T-cell (primary cell): Measurements from ENCODE around the gene TMEM80. TPM values are rescaled to one million over a fixed set of nuclear protein-coding genes. Genes with fewer than 3 reads are reported as not detected.

ENCODE experiments used
- ATAC-seq, 4 experiments: fragments of 200-7000 bp in 3 of 4; fragments of 150-1000 bp in 1 of 4; cut with Tn5 transposase; replicated peaks in 1 of 4; 1 replicate in 3 of 4; 2 replicates in 1 of 4; pipeline ENCODE4 v1.10.0; 2021; ENCODE audit warnings: moderate library complexity in 3 of 4, mild to moderate bottlenecking in 2 of 4, moderate number of reproducible peaks in 1 of 4
- CTCF ChIA-PET, 2 donors: fragments of 300-600 bp; sonication (Branson Sonifier 250); formaldehyde crosslinking; loops; one replicate each; lab custom pipeline; 2022; ENCODE audit warnings: antibody characterized with exemption in 2 of 2; lab: Charles Lee
- POLR2A ChIA-PET, 2 donors: fragments of 300-600 bp; sonication (Branson Sonifier 250); formaldehyde crosslinking; loops; one replicate each; lab custom pipeline; 2022; ENCODE audit warnings: antibody characterized with exemption in 2 of 2; lab: Charles Lee
- DNase-seq, 35 experiments: peaks; one replicate each; pipeline versions ENCODE4 v3.0.0 to v3.0.0-alpha.2; 2013 to 2023
- H3K27ac ChIP-seq: one replicate; pipeline ENCODE4 v1.5.1; 2013; ENCODE audit warnings: low read length
- H3K27me3 ChIP-seq, 2 experiments: replicated peaks in 1 of 2; 1 replicate in 1 of 2; 2 replicates in 1 of 2; pipeline versions ENCODE4 v1.6.1 to v1.7.0; 2013; ENCODE audit warnings: low read length in 1 of 2, mixed read lengths in 1 of 2; ENCODE audit not compliant: control insufficient read depth in 2 of 2, insufficient read depth in 2 of 2; ENCODE audit errors: extremely low read depth in 1 of 2
- H3K36me3 ChIP-seq, 2 donors: 1 replicate in 1 of 2; 2 replicates in 1 of 2; pipeline versions ENCODE4 v1.6.1 to v1.7.0; 2013; ENCODE audit warnings: low read length in 1 of 2; ENCODE audit not compliant: control insufficient read depth in 2 of 2, insufficient read depth in 1 of 2; ENCODE audit errors: extremely low read depth in 1 of 2
- H3K4me1 ChIP-seq, 2 experiments: 1 replicate in 1 of 2; 2 replicates in 1 of 2; pipeline versions ENCODE4 v1.6.1 to v1.7.0; 2013; ENCODE audit warnings: low read length in 2 of 2, mixed read lengths in 1 of 2; ENCODE audit not compliant: insufficient read depth in 2 of 2, control insufficient read depth in 1 of 2; ENCODE audit errors: extremely low read depth in 1 of 2
- H3K4me3 ChIP-seq, 2 donors: 1 replicate in 1 of 2; 2 replicates in 1 of 2; pipeline versions ENCODE4 v1.5.1 to v1.7.0; 2013; ENCODE audit warnings: mild to moderate bottlenecking in 2 of 2, low read length in 1 of 2, moderate library complexity in 1 of 2; ENCODE audit not compliant: control insufficient read depth in 1 of 2; ENCODE audit errors: extremely low read depth in 1 of 2
- H3K9me3 ChIP-seq: 2 replicates; pipeline ENCODE4 v1.7.0; 2013
- H3K27ac Mint-ChIP-seq, 2 donors: one replicate each; pipeline ENCODE4 v1.8.0; 2020 to 2021; ENCODE audit warnings: mild to moderate bottlenecking in 2 of 2, mixed read lengths in 2 of 2
- H3K27me3 Mint-ChIP-seq, 2 donors: one replicate each; pipeline ENCODE4 v1.8.0; 2021 to 2022; ENCODE audit warnings: mixed read lengths in 2 of 2
- H3K36me3 Mint-ChIP-seq: one replicate; pipeline ENCODE4 v1.8.0; 2021; ENCODE audit warnings: mixed read lengths
- H3K4me1 Mint-ChIP-seq, 3 donors: one replicate each; pipeline ENCODE4 v1.8.0; 2020 to 2022; ENCODE audit warnings: mixed read lengths in 3 of 3, mild to moderate bottlenecking in 1 of 3
- H3K4me3 Mint-ChIP-seq, 3 donors: one replicate each; pipeline ENCODE4 v1.8.0; 2020 to 2022; ENCODE audit warnings: mild to moderate bottlenecking in 3 of 3, mixed read lengths in 3 of 3, moderate library complexity in 3 of 3
- H3K9me3 Mint-ChIP-seq, 3 donors: one replicate each; pipeline ENCODE4 v1.8.0; 2020 to 2022; ENCODE audit warnings: mixed read lengths in 3 of 3
- WGBS: methylation state at CpG from one replicate; pipeline ENCODE4 v1.1.5; 2013; ENCODE audit warnings: missing lambda C conversion rate; ENCODE audit not compliant: insufficient coverage; 5-methylcytosine and 5-hydroxymethylcytosine counted together
- total RNA-seq, 35 experiments: library from RNA in 6 of 35; stranded (reverse) in 6 of 35; fragments of 120-200 nt in 1 of 35; gene quantifications; one replicate each; pipeline versions ENCODE4 v1.2.1 to v1.2.4 and lab custom pipeline; 2013 to 2026

Gene TMEM80
- total RNA-seq, 5 donors from 2014 or later (not counting 1 experiment from before 2014, with no cell fraction given): 21.2 to 43.9 (median 42.4) TPM

GRCh38 chr11:691710-692590 lies 3.7 kb upstream of the TMEM80 start:
- H3K9me3 Mint-ChIP-seq: no peaks in the 10 kb centered on the region
- ChIA-PET POLR2A (interaction anchor here in 1 of 2 donors (0.5 to 1.1 kb wide), 2 partner anchors 11 to 28 kb away, joined by 3 to 5 read pairs; no protein-coding TSS in a partner anchor), CTCF (no interaction called here)
- Histone ChIP-seq H3K27me3 (no peaks in the 10 kb centered on the region), H3K9me3 (no peaks in the 10 kb centered on the region), H3K36me3 (peaks cover 8 to 25% of the 10 kb centered on the region in 2 donors), H3K4me1 (peaks cover 29 to 61% of the 10 kb centered on the region in 2 experiments), H3K4me3 (peak overlapping the region in 1 of 2 donors; percentile 40), H3K27ac (no peak overlapping the region)
- H3K4me3 Mint-ChIP-seq: peak overlapping the region; percentile 34 to 88 (median 36)
- peaks cover 8% of the 10 kb centered on the region for H3K36me3 Mint-ChIP-seq
- DNase-seq (peak in 1 of 35 experiments; percentile 18), ATAC-seq (no peak)
- H3K27ac Mint-ChIP-seq: peak overlapping the region; percentile 51 to 88
- no peaks in the 10 kb centered on the region for H3K27me3 Mint-ChIP-seq
- peaks cover 36 to 43% (median 41%) of the 10 kb centered on the region in 3 donors for H3K4me1 Mint-ChIP-seq
- WGBS: 77% methylated on average over 16 of the region's 18 CpGs

- H3K27me3 Mint-ChIP-seq: no peaks in the 10 kb centered on the region
- peaks cover 44 to 53% (median 51%) of the 10 kb centered on the region in 3 donors for H3K4me1 Mint-ChIP-seq
- 55% methylated on average over 20 of the region's 23 CpGs for WGBS
- peak overlapping the region; percentile 69 to 88 (median 79) for H3K4me3 Mint-ChIP-seq
- H3K4me3 ChIP-seq: no peak overlapping the region
- ChIA-PET POLR2A (interaction anchor here in 1 of 2 donors (1.0 kb wide), 1 partner anchor 138 kb away, joined by 3 read pairs; no protein-coding TSS in a partner anchor), CTCF (no interaction called here)
- peaks cover 7 to 16% of the 10 kb centered on the region in 2 donors for H3K36me3 ChIP-seq
- peaks cover 32 to 68% of the 10 kb centered on the region in 2 experiments for H3K4me1 ChIP-seq
- H3K27ac ChIP-seq: peak overlapping the region; percentile 64
- no peaks in the 10 kb centered on the region for H3K27me3 ChIP-seq
- peaks cover 3% of the 10 kb centered on the region for H3K36me3 Mint-ChIP-seq
- DNase-seq (peak in 32 of 35 experiments; percentile 52 to 96 (median 81)), ATAC-seq (peak in 1 of 4 experiments; percentile 54)
- no peaks in the 10 kb centered on the region for H3K9me3 ChIP-seq
- peak overlapping the region; percentile 77 to 88 for H3K27ac Mint-ChIP-seq
- no peaks in the 10 kb centered on the region for H3K9me3 Mint-ChIP-seq
Observed at GRCh38 chr11:692824-693414, 2.7 kb upstream of the TMEM80 start.

- H3K9me3 Mint-ChIP-seq: no peaks in the 10 kb centered on the region
- Histone ChIP-seq H3K27ac (peak overlapping the region; percentile 64), H3K9me3 (no peaks in the 10 kb centered on the region), H3K36me3 (peaks cover 2 to 11% of the 10 kb centered on the region in 2 donors), H3K4me1 (peaks cover 32 to 72% of the 10 kb centered on the region in 2 experiments), H3K4me3 (peak overlapping the region; percentile 21 to 56), H3K27me3 (no peaks in the 10 kb centered on the region)
- no peaks in the 10 kb centered on the region for H3K27me3 Mint-ChIP-seq
- peaks cover 49 to 57% (median 56%) of the 10 kb centered on the region in 3 donors for H3K4me1 Mint-ChIP-seq
- peak overlapping the region; percentile 77 to 88 for H3K27ac Mint-ChIP-seq
- ChIA-PET CTCF (no interaction called here), POLR2A (interaction anchor here in 1 of 2 donors (1.0 kb wide), 1 partner anchor 139 kb away, joined by 3 read pairs; no protein-coding TSS in a partner anchor)
- 66% methylated on average over 13 of the region's 13 CpGs for WGBS
- no peak for ATAC-seq
- DNase-seq: peak in 1 of 35 experiments; percentile 28
- H3K36me3 Mint-ChIP-seq: peaks cover under 1% of the 10 kb centered on the region
- peak overlapping the region; percentile 69 to 88 (median 79) for H3K4me3 Mint-ChIP-seq
Observed at GRCh38 chr11:693415-693831, 2.2 kb upstream of the TMEM80 start.

DNA sequence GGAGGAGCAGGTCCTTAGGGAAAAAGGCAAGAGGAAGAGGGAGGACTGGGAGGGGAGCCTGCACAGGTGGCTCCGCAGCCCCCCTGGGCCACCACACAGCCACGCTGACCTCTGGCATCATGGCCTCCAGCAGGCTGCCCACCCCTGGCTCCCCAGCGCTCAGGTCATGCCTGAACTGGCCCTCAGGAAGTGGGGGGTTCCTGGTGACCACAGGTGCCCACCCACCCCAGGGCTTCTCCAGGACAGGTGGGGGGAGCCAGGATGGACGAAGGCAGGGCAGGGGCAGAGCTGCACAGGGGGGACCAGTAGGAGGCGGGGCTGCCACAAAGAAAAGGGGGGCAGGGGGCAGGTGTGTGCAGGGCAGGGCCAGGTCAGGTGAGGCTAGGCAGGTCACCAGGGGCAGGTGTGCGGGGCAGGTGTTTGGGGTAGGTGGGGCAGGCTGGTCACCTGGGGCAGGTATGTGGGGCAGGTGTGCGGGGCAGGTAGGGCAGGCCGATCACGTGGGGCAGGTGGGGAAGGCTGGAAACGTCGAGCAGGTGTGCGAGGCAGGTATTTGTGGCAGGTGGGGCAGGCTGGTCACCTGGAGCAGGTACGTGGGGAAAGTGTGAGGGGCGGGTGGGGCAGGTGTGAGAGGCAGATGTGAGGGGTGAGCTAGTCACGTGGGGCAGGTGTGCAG lies 1.6 kb upstream of the TMEM80 start:
- Histone ChIP-seq H3K27ac (peak overlapping the region; percentile 64), H3K4me1 (peaks cover 32 to 77% of the 10 kb centered on the region in 2 experiments), H3K36me3 (peaks cover 0 to 5% of the 10 kb centered on the region in 2 donors), H3K9me3 (no peaks in the 10 kb centered on the region), H3K27me3 (no peaks in the 10 kb centered on the region), H3K4me3 (peak overlapping the region; percentile 21 to 56)
- Mint-ChIP-seq H3K27ac (peak overlapping the region; percentile 77 to 88), H3K27me3 (no peaks in the 10 kb centered on the region), H3K9me3 (no peaks in the 10 kb centered on the region), H3K36me3 (no peaks in the 10 kb centered on the region), H3K4me1 (peaks cover 51 to 57% (median 57%) of the 10 kb centered on the region in 3 donors), H3K4me3 (peak overlapping the region; percentile 69 to 88 (median 79))
- DNase-seq: peak in 5 of 35 experiments; percentile 13 to 37 (median 21)
- CTCF ChIA-PET: interaction anchor here (0.5 to 2.3 kb wide), 2 partner anchors 33 to 106 kb away, joined by 3 to 14 read pairs; no protein-coding TSS in a partner anchor
- ATAC-seq: no peak
- 69% methylated on average over 11 of the region's 15 CpGs for WGBS
- POLR2A ChIA-PET: interaction anchor here in 1 of 2 donors (0.7 to 1.0 kb wide), 2 partner anchors 139 to 148 kb away, joined by 3 to 4 read pairs; partner anchors contain the start of gene POLR2L

GRCh38 chr11:694563-695287 lies 891 bp upstream of the TMEM80 start, which contains the start of gene DEAF1:
TSS of gene DEAF1 (minus strand) at chr11:695222. CDS start at chr11:695047, 175 bp downstream.
- H3K27me3 ChIP-seq: no peaks in the 10 kb centered on the region
- peaks cover 29 to 70% of the 10 kb centered on the region in 2 experiments for H3K4me1 ChIP-seq
- peaks cover 0 to 4% of the 10 kb centered on the region in 2 donors for H3K36me3 ChIP-seq
- Mint-ChIP-seq H3K36me3 (no peaks in the 10 kb centered on the region), H3K27me3 (no peaks in the 10 kb centered on the region), H3K9me3 (no peaks in the 10 kb centered on the region), H3K27ac (peak within 1 kb of the TSS; percentile 94 to 96), H3K4me1 (peaks cover 51 to 55% (median 53%) of the 10 kb centered on the region in 3 donors), H3K4me3 (peak within 1 kb of the TSS; percentile 84 to 88 (median 88))
- DNase-seq (peak; percentile 92 to 100 (median 98)), ATAC-seq (peak; percentile 72 to 87 (median 84))
- no peaks in the 10 kb centered on the region for H3K9me3 ChIP-seq
- peak within 1 kb of the TSS; percentile 98 for H3K27ac ChIP-seq
- WGBS: 2% methylated on average over 98 of the region's 103 CpGs
- POLR2A ChIA-PET: interaction anchor here (0.6 to 1.0 kb wide), 3 partner anchors 33 to 148 kb away, joined by 3 to 6 read pairs (median 4); partner anchors contain the start of gene POLR2L (in 1 of the 2)
- CTCF ChIA-PET: interaction anchor here (0.5 to 2.3 kb wide), 2 partner anchors 32 to 105 kb away, joined by 3 to 14 read pairs; no protein-coding TSS in a partner anchor
- H3K4me3 ChIP-seq: peak within 1 kb of the TSS; percentile 73 to 88
